LNCAP (cell line): ENCODE data around the gene RPL21.

Source experiments
- CTCF ChIP-seq: fragments of 450-650 bp; IDR thresholded peaks from 2 replicates; pipeline ENCODE4 v1.5.1; 2017; ENCODE audit warnings: mild to moderate bottlenecking

Gene RPL21

DNA sequence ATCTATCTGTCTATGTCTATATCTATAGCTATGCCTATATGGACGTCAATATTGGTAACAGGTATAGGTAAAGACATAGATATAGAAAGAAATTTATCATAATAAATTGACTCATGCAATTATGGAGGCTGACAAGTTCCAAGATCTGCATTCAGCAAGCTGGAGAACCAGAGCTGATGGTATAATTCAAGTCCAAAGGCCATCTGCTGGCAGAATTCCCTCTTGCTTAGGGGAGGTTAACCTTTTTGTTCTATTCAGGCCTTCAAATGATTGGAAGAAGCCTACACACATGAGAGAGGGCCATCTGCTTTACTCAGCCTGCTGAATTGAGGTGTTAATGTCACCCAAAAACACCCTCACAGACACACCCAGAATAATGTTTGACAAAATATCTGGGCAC, 30.1 kb downstream of the RPL21 start:
- TF ChIP-seq CTCF: no peak

DNA sequence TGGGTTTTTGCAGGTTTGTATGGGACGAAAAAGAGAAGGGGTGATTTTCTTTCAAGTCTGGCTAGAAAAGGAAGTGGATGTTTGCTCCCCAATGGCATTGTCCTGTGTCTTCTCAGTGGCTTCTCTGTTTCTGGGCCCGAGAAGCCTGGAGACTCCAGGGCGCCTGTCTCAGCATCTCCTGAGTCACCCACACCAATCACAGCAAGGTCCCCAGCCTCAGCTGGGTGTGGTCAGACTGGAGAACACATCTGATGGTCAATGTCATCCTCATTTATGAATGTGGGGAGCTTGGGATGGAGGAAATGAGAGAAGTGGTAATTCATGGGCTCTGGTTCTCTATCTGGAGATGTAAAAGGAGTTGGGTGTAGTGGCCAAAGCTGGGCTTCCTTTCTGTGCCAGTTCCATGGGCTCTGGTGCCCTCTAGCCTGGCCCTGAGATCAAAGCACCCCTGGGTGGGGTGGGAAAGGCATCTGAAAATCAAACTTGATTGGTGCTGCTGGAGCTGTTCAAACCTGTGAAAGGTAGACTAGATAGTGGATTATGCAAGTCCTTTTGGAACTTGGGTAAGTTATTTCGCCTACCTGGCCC, 32.6 kb downstream of the RPL21 start:
- no peak for TF ChIP-seq CTCF

GRCh38 chr13:27288392-27288791, 37.0 kb downstream of the RPL21 start:
- no peak for TF ChIP-seq CTCF

GRCh38 chr13:27289011-27289665, 37.8 kb downstream of the RPL21 start:
- TF ChIP-seq CTCF: no peak

- TF ChIP-seq CTCF: no peak
Observed at GRCh38 chr13:27290715-27291114, 39.4 kb downstream of the RPL21 start.

DNA sequence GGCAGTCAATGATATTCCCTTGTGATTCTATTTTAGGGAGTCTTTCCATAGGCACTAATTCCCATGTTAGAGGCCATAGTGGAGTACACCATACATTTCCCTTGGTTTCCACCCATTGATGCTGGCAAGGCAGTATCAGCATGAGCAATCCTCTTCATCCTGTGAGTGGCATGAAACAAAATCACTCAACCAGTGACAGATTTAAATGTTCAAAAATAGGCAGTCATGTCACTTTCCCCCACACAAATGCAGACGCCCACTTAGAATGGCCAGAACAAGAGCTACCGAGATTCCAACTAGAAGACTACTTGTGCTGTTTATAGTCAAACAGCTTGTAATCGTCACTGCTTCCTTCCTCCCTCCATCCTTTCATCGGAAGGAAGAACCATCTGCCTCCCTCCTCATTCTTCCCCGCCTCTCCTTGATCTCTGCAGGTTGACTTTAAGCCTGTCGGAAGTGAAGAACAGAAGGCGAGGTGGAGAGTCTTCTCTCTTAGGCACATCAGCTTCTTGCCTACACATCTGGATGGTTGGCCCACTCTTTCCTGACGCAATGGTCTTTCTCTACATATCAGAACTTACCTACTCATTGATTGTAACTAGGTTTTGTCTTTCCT, 41.8 kb downstream of the RPL21 start:
- no peak for TF ChIP-seq CTCF

DNA sequence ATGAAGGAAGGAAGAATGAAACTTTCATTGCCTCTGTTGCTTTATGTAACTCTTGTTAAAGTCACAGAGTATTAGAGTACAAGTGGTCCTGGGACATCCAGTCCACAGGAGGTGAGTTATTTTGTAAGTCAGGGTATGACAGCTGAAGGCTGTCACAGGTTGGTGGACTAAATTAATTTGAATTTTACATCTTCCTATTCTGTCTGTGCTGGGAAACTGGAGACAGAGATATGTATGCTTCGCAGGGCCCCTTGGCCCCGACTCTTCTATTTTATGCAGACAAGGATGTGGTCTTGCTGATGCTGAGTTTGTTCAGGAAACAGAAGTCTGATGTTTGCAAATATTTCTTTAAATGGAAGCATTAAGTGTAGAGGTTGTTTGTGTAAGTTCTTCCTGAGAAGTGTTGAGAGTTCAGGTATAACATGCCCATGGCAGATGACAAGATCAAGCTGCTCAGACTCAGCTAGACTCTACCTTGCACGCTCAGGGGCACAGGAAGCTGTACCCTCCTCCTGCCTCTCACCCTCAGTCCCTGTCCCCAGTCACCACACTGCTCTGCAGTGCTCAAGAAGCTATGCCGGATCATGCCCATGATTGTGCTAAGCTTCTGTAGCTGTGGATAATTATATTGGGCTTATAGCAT, 42.6 kb downstream of the RPL21 start:
- TF ChIP-seq CTCF: no peak
